LNCAP (cell line): ENCODE results near the gene NFATC3.

ENCODE experiments used
- CTCF ChIP-seq: fragments of 450-650 bp; IDR thresholded peaks from 2 replicates; pipeline ENCODE4 v1.5.1; 2017; ENCODE audit warnings: mild to moderate bottlenecking

NFATC3 gene

GRCh38 chr16:68155425-68155824, 70.3 kb downstream of the NFATC3 start:
- TF ChIP-seq CTCF, result no peak

GRCh38 chr16:68162413-68162812, 77.2 kb downstream of the NFATC3 start:
- no peak for TF ChIP-seq CTCF

GRCh38 chr16:68166264-68166663, 81.1 kb downstream of the NFATC3 start:
- TF ChIP-seq CTCF, result no peak

- no peak for TF ChIP-seq CTCF
Measured at GRCh38 chr16:68179196-68179795, 94.1 kb downstream of the NFATC3 start.

- TF ChIP-seq CTCF, result no peak
Measured at GRCh38 chr16:68179855-68180254, 94.7 kb downstream of the NFATC3 start.

GRCh38 chr16:68183046-68183445, 97.9 kb downstream of the NFATC3 start:
- no peak for TF ChIP-seq CTCF

- TF ChIP-seq CTCF, result no peak
Measured at GRCh38 chr16:68186877-68187276, 101.7 kb downstream of the NFATC3 start.

GRCh38 chr16:68187505-68187904, 102.3 kb downstream of the NFATC3 start:
- TF ChIP-seq CTCF, result no peak
